GM12878 (cell line): ENCODE measurements around the gene PPIF.

Experiments
- GABPA ChIP-seq: IDR thresholded peaks from 2 replicates; pipeline ENCODE4 v1.6.1; 2014; ENCODE audit warnings: antibody characterized with exemption, low read depth, mild to moderate bottlenecking, inconsistent platforms
- TF ChIP-seq, protein P1 (sequence below): IDR thresholded peaks from 2 replicates; pipeline ENCODE4 v1.6.1; 2012; ENCODE audit warnings: mild to moderate bottlenecking, low read depth, low read length
- TF ChIP-seq, protein P2 (sequence below), 3 experiments: IDR thresholded peaks in 2 of 3; conservative IDR thresholded peaks in 1 of 3; 2 replicates each; pipeline ENCODE4 v1.5.1; 2011; ENCODE audit warnings: low read depth in 3 of 3, low read length in 3 of 3, mild to moderate bottlenecking in 3 of 3, control low read depth in 2 of 3, moderate library complexity in 2 of 3, inconsistent platforms in 1 of 3, mixed read lengths in 1 of 3; ENCODE audit not compliant: control insufficient read depth in 2 of 3, insufficient read depth in 1 of 3; ENCODE audit errors: extremely low read depth in 1 of 3

DNA sequence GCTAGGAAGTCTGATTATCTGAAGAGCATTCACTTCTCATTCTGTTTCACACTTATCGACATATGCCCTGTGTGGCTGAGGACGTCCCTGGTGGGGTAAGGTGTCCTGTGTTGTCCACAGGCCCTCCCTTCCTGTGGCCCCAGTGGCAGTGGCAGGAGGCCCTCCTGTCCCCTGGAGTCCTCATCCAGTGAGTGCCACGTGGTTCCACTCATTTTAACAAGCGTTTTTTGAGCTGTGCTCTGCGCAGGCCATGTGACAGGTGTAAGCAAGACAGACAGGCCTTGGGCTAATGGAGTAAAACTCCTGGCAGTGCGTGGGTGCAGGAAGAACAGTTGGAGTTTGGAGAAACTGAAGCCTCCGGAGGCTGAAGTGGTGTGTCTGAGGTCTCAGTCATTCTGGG lies 39.3 kb upstream of the PPIF start:
- TF ChIP-seq, protein P1, sequence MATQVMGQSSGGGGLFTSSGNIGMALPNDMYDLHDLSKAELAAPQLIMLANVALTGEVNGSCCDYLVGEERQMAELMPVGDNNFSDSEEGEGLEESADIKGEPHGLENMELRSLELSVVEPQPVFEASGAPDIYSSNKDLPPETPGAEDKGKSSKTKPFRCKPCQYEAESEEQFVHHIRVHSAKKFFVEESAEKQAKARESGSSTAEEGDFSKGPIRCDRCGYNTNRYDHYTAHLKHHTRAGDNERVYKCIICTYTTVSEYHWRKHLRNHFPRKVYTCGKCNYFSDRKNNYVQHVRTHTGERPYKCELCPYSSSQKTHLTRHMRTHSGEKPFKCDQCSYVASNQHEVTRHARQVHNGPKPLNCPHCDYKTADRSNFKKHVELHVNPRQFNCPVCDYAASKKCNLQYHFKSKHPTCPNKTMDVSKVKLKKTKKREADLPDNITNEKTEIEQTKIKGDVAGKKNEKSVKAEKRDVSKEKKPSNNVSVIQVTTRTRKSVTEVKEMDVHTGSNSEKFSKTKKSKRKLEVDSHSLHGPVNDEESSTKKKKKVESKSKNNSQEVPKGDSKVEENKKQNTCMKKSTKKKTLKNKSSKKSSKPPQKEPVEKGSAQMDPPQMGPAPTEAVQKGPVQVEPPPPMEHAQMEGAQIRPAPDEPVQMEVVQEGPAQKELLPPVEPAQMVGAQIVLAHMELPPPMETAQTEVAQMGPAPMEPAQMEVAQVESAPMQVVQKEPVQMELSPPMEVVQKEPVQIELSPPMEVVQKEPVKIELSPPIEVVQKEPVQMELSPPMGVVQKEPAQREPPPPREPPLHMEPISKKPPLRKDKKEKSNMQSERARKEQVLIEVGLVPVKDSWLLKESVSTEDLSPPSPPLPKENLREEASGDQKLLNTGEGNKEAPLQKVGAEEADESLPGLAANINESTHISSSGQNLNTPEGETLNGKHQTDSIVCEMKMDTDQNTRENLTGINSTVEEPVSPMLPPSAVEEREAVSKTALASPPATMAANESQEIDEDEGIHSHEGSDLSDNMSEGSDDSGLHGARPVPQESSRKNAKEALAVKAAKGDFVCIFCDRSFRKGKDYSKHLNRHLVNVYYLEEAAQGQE: no peak
- TF ChIP-seq, protein P2, sequence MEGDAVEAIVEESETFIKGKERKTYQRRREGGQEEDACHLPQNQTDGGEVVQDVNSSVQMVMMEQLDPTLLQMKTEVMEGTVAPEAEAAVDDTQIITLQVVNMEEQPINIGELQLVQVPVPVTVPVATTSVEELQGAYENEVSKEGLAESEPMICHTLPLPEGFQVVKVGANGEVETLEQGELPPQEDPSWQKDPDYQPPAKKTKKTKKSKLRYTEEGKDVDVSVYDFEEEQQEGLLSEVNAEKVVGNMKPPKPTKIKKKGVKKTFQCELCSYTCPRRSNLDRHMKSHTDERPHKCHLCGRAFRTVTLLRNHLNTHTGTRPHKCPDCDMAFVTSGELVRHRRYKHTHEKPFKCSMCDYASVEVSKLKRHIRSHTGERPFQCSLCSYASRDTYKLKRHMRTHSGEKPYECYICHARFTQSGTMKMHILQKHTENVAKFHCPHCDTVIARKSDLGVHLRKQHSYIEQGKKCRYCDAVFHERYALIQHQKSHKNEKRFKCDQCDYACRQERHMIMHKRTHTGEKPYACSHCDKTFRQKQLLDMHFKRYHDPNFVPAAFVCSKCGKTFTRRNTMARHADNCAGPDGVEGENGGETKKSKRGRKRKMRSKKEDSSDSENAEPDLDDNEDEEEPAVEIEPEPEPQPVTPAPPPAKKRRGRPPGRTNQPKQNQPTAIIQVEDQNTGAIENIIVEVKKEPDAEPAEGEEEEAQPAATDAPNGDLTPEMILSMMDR (IDR thresholded peaks at IDR 0.05 in 2 of 3, conservative IDR thresholded peaks at IDR 0.05 in 1 of 3; ENCODE audit: control insufficient read depth in 2 of 3, extremely low read depth in 1 of 3, insufficient read depth in 1 of 3, low read depth in 3 of 3, low read length in 3 of 3): no peak
- TF ChIP-seq GABPA: no peak
